ENCODE data around the gene ALK. TPM values are rescaled to one million over a fixed set of nuclear protein-coding genes. Genes with fewer than 3 reads are reported as not detected.

ALK gene
- total and polyA plus RNA-seq, 12 donors, result 0.09 to 1.8 (median 0.53) TPM; not detected in 1

- H3K4me3 ChIP-seq, result no peak overlapping the region
- no peaks in the 10 kb centered on the region for H3K27me3 ChIP-seq
- H3K9me3 ChIP-seq (replicated peaks in 1 of 3), result no peaks in the 10 kb centered on the region
- no peak for DNase-seq
- WGBS, 4 donors, result 77 to 100% (median 81%) methylated on average over 1 of the region's 1 CpG
- H3K4me1 ChIP-seq (replicated peaks in 1 of 2), result no peaks in the 10 kb centered on the region
- H3K36me3 ChIP-seq (replicated peaks in 1 of 2), result no peaks in the 10 kb centered on the region
- intact Hi-C loops (cut with DNase I), result no loop called here
- H3K27ac ChIP-seq, result no peak overlapping the region
- TF ChIP-seq POLR2A (IDR thresholded peaks at IDR 0.05) (no peak), CTCF (IDR thresholded peaks at IDR 0.05) (no peak)
These were observed 337.7 kb downstream of the ALK start for GRCh38 chr2:29583548-29584156.

- intact Hi-C loops (cut with DNase I), result no loop called here
- DNase-seq, result no peak
- 53 to 74% (median 59%) methylated on average over 1 of the region's 1 CpG for WGBS, 4 donors
- no peaks in the 10 kb centered on the region for H3K27me3 ChIP-seq
- no peak for TF ChIP-seq CTCF (IDR thresholded peaks at IDR 0.05)
- no peak for TF ChIP-seq POLR2A (IDR thresholded peaks at IDR 0.05)
- H3K27ac ChIP-seq, result no peak overlapping the region
- no peak overlapping the region for H3K4me3 ChIP-seq
- H3K9me3 ChIP-seq (replicated peaks in 1 of 3), result no peaks in the 10 kb centered on the region
- H3K36me3 ChIP-seq (replicated peaks in 1 of 2), result no peaks in the 10 kb centered on the region
- no peaks in the 10 kb centered on the region for H3K4me1 ChIP-seq (replicated peaks in 1 of 2)
These were observed 338.3 kb downstream of the ALK start for GRCh38 chr2:29583104-29583503.

GRCh38 chr2:29582062-29582461 lies 339.3 kb downstream of the ALK start:
- Histone ChIP-seq H3K27ac (no peak overlapping the region), H3K4me1 (replicated peaks in 1 of 2) (no peaks in the 10 kb centered on the region), H3K9me3 (replicated peaks in 1 of 3) (no peaks in the 10 kb centered on the region), H3K36me3 (replicated peaks in 1 of 2) (no peaks in the 10 kb centered on the region), H3K4me3 (no peak overlapping the region), H3K27me3 (no peaks in the 10 kb centered on the region)
- intact Hi-C loops (cut with DNase I), result no loop called here
- WGBS, 4 donors, result 71 to 88% (median 77%) methylated on average over 2 of the region's 2 CpGs
- no peak for DNase-seq
- TF ChIP-seq POLR2A (IDR thresholded peaks at IDR 0.05) (no peak), CTCF (IDR thresholded peaks at IDR 0.05) (no peak)

DNA sequence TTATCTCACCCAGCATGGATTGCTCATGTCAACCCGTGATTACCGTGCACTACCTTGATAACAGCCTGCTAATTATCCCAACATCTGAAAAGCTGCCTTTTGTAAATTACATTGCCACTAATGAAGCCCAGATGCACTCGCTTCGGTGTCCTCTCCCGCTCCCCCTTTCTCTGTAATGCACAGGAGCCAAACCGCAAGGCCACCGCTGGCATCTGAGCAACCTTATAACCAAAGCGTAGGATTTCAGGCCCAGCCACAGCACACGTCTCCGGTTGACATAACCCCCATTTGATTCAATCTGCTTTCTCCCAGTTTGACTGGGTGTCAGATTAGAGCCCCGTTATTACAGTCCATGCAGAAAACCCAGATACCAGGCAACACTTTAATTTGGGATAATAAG lies 341.2 kb downstream of the ALK start:
- DNase-seq, result no peak
- Histone ChIP-seq H3K9me3 (replicated peaks in 1 of 3) (no peaks in the 10 kb centered on the region), H3K27ac (no peak overlapping the region), H3K27me3 (no peaks in the 10 kb centered on the region), H3K4me1 (replicated peaks in 1 of 2) (no peaks in the 10 kb centered on the region), H3K36me3 (replicated peaks in 1 of 2) (no peaks in the 10 kb centered on the region), H3K4me3 (no peak overlapping the region)
- no peak for TF ChIP-seq CTCF (IDR thresholded peaks at IDR 0.05)
- no peak for TF ChIP-seq POLR2A (IDR thresholded peaks at IDR 0.05)
- 79 to 82% (median 81%) methylated on average over 11 of the region's 11 CpGs for WGBS, 4 donors
- intact Hi-C loops (cut with DNase I), result no loop called here
